Measurements from ENCODE around the gene RHO.
A peak's percentile ranks its signal among the peaks of the same experiment; 100 is the strongest.
"Not testable (repeated sequence)": the region's sequence is repeated elsewhere in the genome, so short reads cannot be mapped to it uniquely, and the experiment has no call there.

Gene RHO

DNA sequence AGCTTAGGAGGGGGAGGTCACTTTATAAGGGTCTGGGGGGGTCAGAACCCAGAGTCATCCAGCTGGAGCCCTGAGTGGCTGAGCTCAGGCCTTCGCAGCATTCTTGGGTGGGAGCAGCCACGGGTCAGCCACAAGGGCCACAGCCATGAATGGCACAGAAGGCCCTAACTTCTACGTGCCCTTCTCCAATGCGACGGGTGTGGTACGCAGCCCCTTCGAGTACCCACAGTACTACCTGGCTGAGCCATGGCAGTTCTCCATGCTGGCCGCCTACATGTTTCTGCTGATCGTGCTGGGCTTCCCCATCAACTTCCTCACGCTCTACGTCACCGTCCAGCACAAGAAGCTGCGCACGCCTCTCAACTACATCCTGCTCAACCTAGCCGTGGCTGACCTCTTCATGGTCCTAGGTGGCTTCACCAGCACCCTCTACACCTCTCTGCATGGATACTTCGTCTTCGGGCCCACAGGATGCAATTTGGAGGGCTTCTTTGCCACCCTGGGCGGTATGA, at the start of gene RHO:
Gene RHO (plus strand): TSS at position 51 of the 512 bp plus-strand sequence. CDS start 95 bp downstream, at position 146.
- no peak for DNase-seq

DNA sequence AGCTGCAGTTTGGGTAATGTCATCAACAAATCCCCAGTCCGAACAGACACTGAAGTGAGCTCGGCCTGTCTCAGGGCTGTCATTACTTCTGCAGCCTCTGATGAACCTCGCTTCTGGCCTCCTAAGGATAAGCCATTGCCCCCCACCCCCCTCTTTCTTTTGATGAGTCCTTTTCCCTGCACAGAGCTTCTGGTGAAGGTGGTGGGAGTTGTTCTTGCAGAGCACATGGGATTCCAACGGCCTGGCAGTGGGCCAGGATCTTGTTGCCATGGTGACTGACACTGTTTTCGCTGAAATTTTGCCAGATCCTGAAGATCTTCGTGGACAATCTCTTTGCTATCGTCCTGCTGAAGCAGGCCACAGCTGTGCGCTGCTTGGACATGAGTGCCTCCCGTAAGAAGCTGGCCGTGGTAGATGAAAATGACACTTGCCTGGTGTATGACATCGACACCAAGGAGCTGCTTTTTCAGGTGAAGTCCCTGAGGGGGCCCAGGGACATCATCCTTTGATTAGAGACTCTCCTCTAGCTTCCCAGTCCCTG, 47.1 kb upstream of the RHO start:
- DNase-seq: not testable (repeated sequence)

GRCh38 chr3:129481766-129482332, 46.6 kb upstream of the RHO start:
- DNase-seq: no peak

DNA sequence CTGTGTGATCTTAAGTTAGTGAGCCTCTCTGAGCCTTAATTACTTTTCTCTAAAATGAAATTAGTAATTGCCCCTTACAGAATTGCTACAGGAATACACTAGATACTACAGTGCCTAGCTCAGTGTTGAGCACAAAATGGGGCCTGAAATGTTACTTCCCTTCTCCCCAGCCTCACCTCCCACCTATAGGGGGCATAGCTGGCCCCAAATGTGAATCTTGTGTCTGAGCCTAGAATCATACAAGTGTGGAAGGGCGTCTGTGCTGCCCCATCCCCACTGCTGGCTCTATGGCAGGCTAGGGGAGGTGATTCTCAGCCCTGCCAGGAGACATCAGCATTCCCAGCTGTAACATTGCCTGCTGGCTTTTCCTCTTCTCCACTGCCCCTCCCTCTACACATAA, 45.7 kb upstream of the RHO start:
- no peak for DNase-seq

GRCh38 chr3:129483870-129484269, 44.6 kb upstream of the RHO start:
- DNase-seq: no peak

DNA sequence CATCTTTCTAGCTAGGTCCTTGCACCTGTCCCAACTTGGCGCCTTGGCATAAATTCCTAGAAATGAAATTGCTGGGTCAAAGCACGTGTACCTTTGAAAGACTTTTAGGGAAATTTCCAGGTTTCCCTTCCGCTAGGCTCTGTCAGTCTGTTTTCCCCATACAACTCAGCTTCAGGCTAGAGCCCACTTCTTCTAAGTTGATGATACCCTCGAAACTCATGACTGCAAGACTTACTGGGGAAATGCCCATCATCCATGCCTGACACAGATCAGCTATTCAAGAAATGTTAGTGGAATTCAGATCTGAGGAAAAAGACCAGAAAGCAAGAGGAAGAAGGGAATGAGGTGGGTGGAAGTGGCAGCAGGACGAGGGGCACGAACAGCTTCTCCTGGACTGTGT, 43.3 kb upstream of the RHO start:
- not testable (repeated sequence) for DNase-seq

GRCh38 chr3:129485721-129486663, 42.4 kb upstream of the RHO start:
- no peak for DNase-seq

- no peak for DNase-seq
Observed at GRCh38 chr3:129486664-129487035, 41.8 kb upstream of the RHO start.

GRCh38 chr3:129487183-129487867, 41.1 kb upstream of the RHO start:
- DNase-seq: no peak

DNA sequence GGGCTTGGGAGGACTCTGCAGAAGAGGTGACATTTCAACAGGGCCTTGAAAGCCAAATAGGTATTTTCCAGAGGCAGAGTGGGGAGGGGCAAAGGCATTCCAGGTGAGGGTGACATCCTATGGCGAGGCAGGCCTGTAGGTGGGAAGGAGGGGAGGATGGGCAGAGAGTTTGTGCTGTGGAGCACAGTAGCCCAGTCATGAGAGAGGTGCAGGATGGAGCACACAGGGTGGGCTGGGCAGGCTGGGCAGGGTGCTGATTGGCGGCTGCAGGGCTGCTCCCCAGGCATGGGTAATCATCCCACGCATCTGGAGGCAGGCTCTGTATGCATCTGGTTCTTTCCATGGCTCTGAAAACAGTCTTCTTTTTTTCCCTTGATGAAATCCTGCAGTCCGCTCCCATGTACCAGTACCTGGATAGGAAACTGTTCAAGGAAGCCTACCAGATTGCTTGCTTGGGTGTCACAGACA, 40.5 kb upstream of the RHO start:
- not testable (repeated sequence) for DNase-seq

- DNase-seq: not testable (repeated sequence)
Observed at GRCh38 chr3:129489258-129489657, 39.2 kb upstream of the RHO start.

DNA sequence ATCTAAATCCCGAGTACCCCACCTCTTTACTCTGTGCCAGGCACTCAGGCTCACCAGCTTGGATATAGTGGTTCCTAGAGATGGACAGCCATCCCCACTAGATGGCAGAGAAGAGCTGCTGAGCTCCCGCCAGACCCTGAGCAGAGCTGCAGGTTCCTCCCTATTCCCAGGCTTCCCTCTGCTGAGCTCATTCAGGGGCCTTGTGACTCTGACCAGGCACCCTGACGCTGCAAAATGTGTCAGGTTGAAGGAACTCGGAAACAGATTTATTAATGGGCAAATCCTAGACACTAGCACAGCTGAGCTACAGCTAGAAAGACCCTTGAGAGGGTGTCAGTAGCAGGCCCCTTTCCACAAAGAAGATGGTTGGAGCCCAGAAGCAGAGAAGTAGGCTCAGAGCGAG, 38.2 kb upstream of the RHO start:
- peak; percentile 16 to 27 for DNase-seq

DNA sequence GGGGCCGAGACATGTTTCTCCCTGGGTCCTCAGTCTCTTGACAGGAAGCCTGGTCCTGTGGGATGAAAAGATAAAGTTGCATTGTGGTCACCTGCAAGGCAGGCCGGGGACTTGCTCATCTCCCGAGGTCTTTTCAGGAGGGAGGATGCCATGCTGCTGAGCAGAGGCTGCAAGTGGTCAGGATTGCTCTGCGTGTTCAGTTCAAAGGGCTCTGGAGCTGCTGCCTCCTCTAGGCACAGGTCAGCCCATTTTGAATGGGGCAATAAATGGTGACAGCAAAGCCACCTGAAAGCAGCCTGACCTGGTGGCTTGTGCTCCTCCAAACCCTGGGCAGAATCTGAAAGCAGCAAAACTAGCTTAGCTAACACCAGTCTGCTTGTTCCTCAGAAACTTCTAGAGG, 37.4 kb upstream of the RHO start:
- DNase-seq: not testable (repeated sequence)

DNA sequence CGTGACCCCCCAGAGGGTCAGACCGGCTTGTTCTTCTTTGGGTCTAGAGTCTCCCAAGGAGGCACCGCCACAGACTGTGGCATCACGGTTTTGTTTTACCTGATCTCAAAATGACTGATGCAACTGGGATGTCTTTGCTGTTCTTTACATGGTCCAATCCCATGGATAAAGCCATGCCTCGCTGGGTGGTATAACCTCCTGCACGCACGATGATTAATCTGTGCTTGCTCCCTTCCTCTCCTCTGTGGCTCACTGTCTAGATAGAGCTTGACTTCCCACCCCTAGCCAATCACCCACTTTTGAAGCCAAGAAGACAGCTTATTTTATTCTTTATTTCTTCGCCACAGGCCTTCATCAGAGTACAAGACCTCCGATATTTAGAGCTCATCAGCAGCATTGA, 36.6 kb upstream of the RHO start:
- DNase-seq: no peak

GRCh38 chr3:129492691-129493090, 35.7 kb upstream of the RHO start:
- DNase-seq: no peak

DNA sequence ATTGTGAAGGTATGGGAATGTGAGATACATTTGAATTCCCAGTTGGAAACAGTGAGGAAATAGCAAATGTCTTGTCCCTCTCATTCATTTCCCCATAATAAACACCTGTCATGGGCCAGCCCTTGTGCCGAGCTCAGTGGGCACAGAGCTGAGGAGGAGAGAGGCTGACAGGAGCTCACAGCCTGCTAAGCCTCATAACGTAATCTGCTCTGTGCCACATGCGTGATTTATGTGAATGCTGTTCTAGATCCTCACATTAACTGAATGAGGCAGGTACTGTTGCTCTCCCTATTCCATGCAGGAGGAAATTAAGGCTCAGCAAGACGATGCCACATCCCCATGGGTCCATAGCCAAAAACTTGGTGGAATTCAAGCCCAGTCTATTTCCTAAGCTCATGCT, 35.2 kb upstream of the RHO start:
- no peak for DNase-seq

- not testable (repeated sequence) for DNase-seq
Observed at GRCh38 chr3:129494499-129494898, 33.9 kb upstream of the RHO start.

DNA sequence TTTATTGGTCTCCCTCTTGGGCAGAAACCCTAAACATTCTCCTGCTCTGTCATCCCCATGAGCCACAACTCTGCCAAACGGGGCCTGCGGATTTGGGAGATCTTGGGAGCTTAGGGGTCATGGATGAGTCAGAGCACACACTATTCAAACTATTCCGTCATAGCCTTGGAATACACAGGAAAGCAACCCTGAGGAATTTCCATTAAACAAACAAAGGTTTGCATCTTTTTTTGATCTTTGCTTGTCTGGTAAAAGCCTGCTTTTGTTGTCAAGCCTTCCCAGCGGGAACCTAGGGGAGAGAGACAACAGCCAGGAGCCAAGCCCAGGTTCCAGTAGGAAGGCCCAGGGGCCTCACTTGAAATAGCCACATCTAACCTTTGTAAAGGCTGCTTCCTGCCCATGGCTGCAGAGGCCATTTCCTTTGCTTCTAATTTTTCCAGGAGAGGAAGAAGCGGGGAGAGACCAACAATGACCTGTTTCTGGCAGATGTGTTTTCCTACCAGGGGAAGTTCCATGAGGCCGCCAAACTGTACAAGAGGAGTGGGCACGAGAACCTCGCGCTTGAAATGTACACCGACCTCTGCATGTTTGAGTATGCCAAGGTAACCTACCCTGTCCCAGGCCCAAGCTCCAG, 33.3 kb upstream of the RHO start:
- DNase-seq: not testable (repeated sequence)

DNA sequence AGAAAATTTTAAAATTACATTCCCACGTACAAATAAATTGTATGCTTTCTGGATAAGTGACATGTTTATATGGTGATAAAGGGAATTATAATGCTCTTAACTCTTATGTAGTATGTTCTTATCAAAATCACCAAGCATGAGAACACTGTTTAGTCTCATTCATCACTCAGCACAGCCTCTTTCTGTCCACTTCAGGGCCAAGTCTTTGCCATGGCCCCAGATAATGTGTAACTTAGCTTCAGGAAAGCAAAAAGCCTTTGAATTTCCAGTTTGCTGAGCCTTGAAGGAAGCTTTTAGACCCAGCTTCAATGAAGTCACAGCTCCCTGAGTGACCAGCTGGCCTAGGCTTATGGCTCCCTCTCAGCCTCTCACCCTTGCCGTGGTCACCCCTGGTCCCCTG, 30.6 kb upstream of the RHO start:
- not testable (repeated sequence) for DNase-seq

GRCh38 chr3:129498603-129499488, 29.6 kb upstream of the RHO start:
- DNase-seq: not testable (repeated sequence)

- not testable (repeated sequence) for DNase-seq
Observed at GRCh38 chr3:129499604-129500333, 28.7 kb upstream of the RHO start.

Data from NCI-H1930 (cell line).